GM12891 (cell line): Measurements from ENCODE around the gene APLP1.

Source experiments
- POLR2A ChIP-seq: IDR thresholded peaks from 2 replicates; pipeline ENCODE4 v1.6.1; 2011; ENCODE audit warnings: low read depth, low read length, control low read depth
- POLR2AphosphoS5 ChIP-seq: IDR thresholded peaks from 2 replicates; pipeline ENCODE4 v1.6.1; 2011; ENCODE audit warnings: low read depth, low read length, control low read depth
- SPI1 ChIP-seq: IDR thresholded peaks from 2 replicates; pipeline ENCODE4 v1.6.1; 2011; ENCODE audit warnings: low read depth, low read length, control low read depth
- TAF1 ChIP-seq: IDR thresholded peaks from 2 replicates; pipeline ENCODE4 v1.6.1; 2011; ENCODE audit warnings: low read depth, low read length, control low read depth

GRCh38 chr19:35885225-35885738, 16.9 kb downstream of the APLP1 start:
- TF ChIP-seq POLR2A (peak; percentile 72), TAF1 (no peak), POLR2AphosphoS5 (peak; percentile 61; the same call in 1 of the 2 replicates), SPI1 (no peak)
